Subcutaneous adipose tissue (tissue), 4 donors: Measurements from ENCODE around the gene TMEM163. TPM values are rescaled to one million over a fixed set of nuclear protein-coding genes. Genes with fewer than 3 reads are reported as not detected.

ENCODE experiments used
- total RNA-seq, 4 donors: library from RNA; depleted of rRNA; stranded (reverse); fragments of >200 nt; gene quantifications; one replicate each; pipeline ENCODE4 v1.1.0, GENCODE V29; 2016
- TF ChIP-seq, protein P1 (sequence below): fragments of 450-650 bp; IDR thresholded peaks from one replicate; pipeline ENCODE4 v1.5.1; 2016; ENCODE audit warnings: low read depth, mild to moderate bottlenecking, control low read depth, antibody characterized with exemption, moderate library complexity

TMEM163 gene
- total RNA-seq, 4 donors from 2014 or later = 0.16 to 3.2 TPM; not detected in 2

DNA sequence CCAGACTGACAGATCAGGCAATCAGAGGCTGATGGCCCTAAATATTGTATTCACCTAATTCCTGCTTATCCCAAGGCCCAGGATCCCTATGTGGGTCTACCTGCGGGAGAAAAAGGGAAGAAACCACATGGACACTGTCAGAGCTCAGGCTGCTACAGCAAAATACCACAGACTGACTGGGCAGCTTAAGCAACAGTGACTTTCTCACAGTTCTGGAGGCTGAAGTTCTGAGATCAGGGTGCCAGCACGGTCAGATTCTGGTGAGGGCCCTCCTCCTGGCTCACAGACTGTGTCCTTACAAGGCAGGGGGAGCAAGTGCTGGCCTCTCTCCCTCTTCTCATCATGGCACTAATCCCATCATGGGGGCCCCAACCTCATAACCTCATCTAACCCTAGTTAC lies 181.7 kb downstream of the TMEM163 start:
- TF ChIP-seq, protein P1, sequence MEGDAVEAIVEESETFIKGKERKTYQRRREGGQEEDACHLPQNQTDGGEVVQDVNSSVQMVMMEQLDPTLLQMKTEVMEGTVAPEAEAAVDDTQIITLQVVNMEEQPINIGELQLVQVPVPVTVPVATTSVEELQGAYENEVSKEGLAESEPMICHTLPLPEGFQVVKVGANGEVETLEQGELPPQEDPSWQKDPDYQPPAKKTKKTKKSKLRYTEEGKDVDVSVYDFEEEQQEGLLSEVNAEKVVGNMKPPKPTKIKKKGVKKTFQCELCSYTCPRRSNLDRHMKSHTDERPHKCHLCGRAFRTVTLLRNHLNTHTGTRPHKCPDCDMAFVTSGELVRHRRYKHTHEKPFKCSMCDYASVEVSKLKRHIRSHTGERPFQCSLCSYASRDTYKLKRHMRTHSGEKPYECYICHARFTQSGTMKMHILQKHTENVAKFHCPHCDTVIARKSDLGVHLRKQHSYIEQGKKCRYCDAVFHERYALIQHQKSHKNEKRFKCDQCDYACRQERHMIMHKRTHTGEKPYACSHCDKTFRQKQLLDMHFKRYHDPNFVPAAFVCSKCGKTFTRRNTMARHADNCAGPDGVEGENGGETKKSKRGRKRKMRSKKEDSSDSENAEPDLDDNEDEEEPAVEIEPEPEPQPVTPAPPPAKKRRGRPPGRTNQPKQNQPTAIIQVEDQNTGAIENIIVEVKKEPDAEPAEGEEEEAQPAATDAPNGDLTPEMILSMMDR = no peak

GRCh38 chr2:134536296-134536695 lies 182.5 kb downstream of the TMEM163 start:
- TF ChIP-seq, protein P1 = no peak

DNA sequence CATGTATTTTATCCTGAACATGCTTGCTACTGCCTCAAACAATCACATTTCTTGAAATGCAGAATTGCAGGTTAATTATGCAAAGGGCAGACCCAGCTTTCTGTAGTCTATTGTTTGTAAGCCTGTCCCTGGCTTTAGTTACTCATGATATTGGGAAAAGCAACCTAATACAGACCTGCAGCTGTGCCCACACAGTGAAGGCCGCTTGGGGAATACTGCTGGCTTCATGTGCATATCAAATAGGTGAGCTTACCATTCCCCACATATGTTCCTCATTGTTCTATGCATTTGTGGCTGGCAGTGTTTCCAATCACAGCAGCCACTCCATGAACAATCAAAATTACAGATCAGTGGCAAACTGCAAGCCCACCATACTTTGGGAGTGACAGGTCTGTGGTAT lies 186.3 kb downstream of the TMEM163 start:
- TF ChIP-seq, protein P1 = no peak

DNA sequence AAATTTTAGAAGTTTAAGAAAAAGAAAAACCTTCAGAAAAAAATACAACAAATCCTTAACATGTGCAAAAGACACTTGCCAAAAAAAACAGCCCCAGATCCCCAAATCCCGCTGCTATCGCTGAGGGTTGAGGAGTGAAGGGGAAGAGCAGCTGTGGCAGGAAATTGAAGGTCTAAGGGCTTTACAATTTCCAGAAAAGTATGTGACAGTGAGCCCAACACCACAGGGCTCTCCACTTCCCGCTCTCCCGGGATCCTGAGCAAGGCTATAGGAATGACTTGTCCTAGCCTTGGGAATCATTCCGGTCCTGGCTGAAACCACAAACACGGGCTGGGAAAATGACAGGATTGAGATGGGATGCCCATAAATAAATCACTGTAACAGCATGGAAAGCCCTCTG lies 191.4 kb downstream of the TMEM163 start:
- TF ChIP-seq, protein P1 = no peak

DNA sequence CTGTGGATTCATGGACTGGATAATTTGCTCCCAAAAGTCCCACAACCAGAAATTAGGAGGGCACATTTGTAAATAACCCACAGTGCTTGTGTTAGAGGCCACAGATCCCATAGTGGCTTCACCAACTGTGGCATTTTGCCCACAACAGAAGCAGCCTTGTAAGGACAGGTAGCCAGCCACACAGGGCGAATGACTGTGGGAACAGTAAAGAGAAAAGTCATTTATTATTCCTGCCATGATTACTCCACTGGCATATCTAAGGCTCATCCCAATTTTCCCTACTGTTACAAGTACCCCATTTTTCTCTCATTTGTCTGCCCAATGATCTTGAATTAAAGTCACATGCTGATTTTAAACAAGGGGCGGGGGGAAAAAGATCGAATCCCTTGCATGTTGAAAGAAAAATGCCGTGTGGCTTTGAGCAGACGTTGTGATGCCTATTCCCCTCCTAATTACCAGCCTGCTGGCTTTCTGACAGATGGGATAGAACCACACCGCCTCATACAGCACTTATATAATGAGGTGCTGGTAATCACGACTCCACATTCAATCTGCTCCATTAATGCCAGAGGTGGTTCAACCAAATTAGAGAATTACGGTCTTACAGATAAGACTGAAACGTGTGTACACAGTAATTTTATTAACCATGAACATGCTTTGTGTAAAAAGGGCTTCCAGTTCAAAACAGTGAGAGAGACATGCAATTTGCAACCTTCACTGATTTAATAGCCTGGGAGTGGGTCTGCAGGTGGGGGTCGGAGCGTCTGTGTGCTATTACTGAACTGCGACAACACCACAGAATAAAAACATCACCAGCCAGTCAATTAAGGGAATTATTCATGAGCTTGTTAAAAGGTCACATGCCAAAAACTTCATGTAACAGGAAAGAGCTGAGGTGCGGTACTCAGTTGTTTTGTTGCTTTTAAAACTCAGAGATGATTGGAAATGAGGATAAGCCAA lies 196.0 kb downstream of the TMEM163 start:
- TF ChIP-seq, protein P1 = no peak

DNA sequence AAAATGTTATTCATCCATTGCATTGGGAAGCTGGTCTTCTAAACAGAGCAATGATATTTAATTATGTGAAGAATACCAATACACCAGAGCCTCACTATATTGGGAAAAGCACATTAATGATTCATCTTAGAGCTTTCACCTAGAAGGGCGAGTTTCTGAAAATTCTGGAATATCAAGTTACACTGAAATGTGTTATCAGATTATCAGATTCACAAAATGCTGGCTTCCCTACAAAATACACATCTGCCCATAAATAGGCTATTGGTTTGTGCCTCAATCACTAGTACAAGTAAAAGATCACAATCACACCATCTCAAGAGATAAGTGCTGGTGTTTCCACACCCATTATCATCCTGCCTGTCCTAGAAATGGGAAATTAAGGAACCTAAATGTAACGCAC lies 200.7 kb downstream of the TMEM163 start:
- TF ChIP-seq, protein P1 = no peak

- TF ChIP-seq, protein P1 = no peak
Observed at GRCh38 chr2:134515137-134515536, 203.7 kb downstream of the TMEM163 start.
